Lower leg skin (tissue), 3 donors: ENCODE measurements around the gene ZNF282.

Experiments
- POLR2A ChIP-seq, 2 donors: fragments of 450-650 bp; IDR thresholded peaks; one replicate each; pipeline ENCODE4 v1.6.1; 2016 to 2017; ENCODE audit warnings: antibody characterized with exemption in 2 of 2, mild to moderate bottlenecking in 1 of 2, moderate library complexity in 1 of 2
- TF ChIP-seq, protein P1 (sequence below), 3 donors: fragments of 450-650 bp; IDR thresholded peaks; one replicate each; pipeline ENCODE4 v1.5.1; 2016; ENCODE audit warnings: antibody characterized with exemption in 3 of 3, mild to moderate bottlenecking in 3 of 3, moderate library complexity in 2 of 3

- TF ChIP-seq, protein P1, sequence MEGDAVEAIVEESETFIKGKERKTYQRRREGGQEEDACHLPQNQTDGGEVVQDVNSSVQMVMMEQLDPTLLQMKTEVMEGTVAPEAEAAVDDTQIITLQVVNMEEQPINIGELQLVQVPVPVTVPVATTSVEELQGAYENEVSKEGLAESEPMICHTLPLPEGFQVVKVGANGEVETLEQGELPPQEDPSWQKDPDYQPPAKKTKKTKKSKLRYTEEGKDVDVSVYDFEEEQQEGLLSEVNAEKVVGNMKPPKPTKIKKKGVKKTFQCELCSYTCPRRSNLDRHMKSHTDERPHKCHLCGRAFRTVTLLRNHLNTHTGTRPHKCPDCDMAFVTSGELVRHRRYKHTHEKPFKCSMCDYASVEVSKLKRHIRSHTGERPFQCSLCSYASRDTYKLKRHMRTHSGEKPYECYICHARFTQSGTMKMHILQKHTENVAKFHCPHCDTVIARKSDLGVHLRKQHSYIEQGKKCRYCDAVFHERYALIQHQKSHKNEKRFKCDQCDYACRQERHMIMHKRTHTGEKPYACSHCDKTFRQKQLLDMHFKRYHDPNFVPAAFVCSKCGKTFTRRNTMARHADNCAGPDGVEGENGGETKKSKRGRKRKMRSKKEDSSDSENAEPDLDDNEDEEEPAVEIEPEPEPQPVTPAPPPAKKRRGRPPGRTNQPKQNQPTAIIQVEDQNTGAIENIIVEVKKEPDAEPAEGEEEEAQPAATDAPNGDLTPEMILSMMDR (IDR thresholded peaks at IDR 0.05), result no peak
- TF ChIP-seq POLR2A (IDR thresholded peaks at IDR 0.05), result no peak
Measured at GRCh38 chr7:149179241-149179640, 16.1 kb upstream of the ZNF282 start.
